H1 (cell line): Measurements from ENCODE around the gene FBLN2.

ENCODE experiments used
- PHF8 ChIP-seq: fragments of 200-600 bp; sonication (generic); conservative IDR thresholded peaks from 2 replicates; pipeline ENCODE4 v1.7.1; 2012; ENCODE audit warnings: low read depth, mild to moderate bottlenecking, inconsistent platforms, low read length, moderate library complexity
- RAD21 ChIP-seq, 2 experiments: IDR thresholded peaks in 1 of 2; conservative IDR thresholded peaks in 1 of 2; 2 replicates each; pipeline ENCODE4 v1.6.1; 2011; ENCODE audit warnings: low read depth in 2 of 2, low read length in 2 of 2, improper control_type of control experiment in 1 of 2, inconsistent platforms in 1 of 2, mild to moderate bottlenecking in 1 of 2, moderate library complexity in 1 of 2
- SUZ12 ChIP-seq: fragments of 200-600 bp; sonication (generic); IDR thresholded peaks from 2 replicates; pipeline ENCODE4 v1.6.1; 2012; ENCODE audit warnings: mild to moderate bottlenecking, inconsistent platforms, low read length, moderate library complexity, mixed read lengths

- no peak for TF ChIP-seq PHF8
- no peak for TF ChIP-seq RAD21 (IDR thresholded peaks at IDR 0.05 in 1 of 2, conservative IDR thresholded peaks at IDR 0.05 in 1 of 2; ENCODE audit: low read depth in 2 of 2, low read length in 2 of 2)
- TF ChIP-seq SUZ12: no peak
These were observed 16.8 kb upstream of the FBLN2 start for GRCh38 chr3:13532085-13532484.
